ENCODE measurements around the gene PLP1. TPM values are rescaled to one million over a fixed set of nuclear protein-coding genes. Genes with fewer than 3 reads are reported as not detected.

Gene PLP1
- 0.06 TPM for total RNA-seq (2013)
- polyA plus RNA-seq: not detected
- polyA minus RNA-seq: not detected in 2 replicates
- total RNA-seq: 0 to 1.7 (median 0) reads per million in 11 experiments

GRCh38 chrX:103776546-103776945, at the start of gene PLP1:
PLP1 (plus strand) TSS chrX:103776840; CDS start chrX:103776996, 156 bp downstream.
- TF ChIP-seq, protein P1, sequence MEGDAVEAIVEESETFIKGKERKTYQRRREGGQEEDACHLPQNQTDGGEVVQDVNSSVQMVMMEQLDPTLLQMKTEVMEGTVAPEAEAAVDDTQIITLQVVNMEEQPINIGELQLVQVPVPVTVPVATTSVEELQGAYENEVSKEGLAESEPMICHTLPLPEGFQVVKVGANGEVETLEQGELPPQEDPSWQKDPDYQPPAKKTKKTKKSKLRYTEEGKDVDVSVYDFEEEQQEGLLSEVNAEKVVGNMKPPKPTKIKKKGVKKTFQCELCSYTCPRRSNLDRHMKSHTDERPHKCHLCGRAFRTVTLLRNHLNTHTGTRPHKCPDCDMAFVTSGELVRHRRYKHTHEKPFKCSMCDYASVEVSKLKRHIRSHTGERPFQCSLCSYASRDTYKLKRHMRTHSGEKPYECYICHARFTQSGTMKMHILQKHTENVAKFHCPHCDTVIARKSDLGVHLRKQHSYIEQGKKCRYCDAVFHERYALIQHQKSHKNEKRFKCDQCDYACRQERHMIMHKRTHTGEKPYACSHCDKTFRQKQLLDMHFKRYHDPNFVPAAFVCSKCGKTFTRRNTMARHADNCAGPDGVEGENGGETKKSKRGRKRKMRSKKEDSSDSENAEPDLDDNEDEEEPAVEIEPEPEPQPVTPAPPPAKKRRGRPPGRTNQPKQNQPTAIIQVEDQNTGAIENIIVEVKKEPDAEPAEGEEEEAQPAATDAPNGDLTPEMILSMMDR (IDR thresholded peaks at IDR 0.05): no peak
- WGBS (ENCODE audit: insufficient coverage): no CpG with 5 or more reads among the region's 2 CpGs

DNA sequence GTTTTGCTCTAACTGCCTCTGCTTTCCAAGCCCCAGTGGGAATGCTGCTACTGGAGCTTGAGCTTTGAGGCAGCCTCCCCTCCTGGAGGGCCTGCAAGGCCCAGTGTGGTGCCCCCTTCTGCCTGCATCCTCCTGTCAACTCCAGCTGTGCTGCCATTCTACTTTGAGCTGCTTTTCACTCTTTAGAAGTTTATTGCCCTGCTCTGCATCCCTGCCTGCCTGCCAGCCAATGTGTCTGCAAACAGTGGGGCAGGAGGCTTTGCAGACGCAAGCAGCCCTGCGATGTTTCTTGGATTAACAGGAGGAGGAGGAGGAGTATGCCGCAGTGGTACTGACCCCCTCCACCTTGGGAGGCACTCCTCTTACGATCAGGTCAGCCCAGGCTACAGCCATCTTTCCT, 49.5 kb upstream of the PLP1 start:
- no peak overlapping the region for H3K9ac ChIP-seq (ENCODE audit: insufficient read depth, low read length, poor library complexity, severe bottlenecking)
- H3K4me1 ChIP-seq (ENCODE audit: control insufficient read depth in 1 of 2, insufficient read depth in 2 of 2, low read length in 2 of 2): peaks cover 32 to 33% of the 10 kb centered on the region in 2 donors
- Mint-ChIP-seq H3K4me1 (peaks cover 29% of the 10 kb centered on the region), H3K4me3 (no peak overlapping the region), H3K36me3 (no peaks in the 10 kb centered on the region), H3K9me3 (no peaks in the 10 kb centered on the region), H3K27ac (no peak overlapping the region), H3K27me3 (ENCODE audit: low read depth in 3 of 3) (peaks cover 0 to 7% (median 0%) of the 10 kb centered on the region in 3 donors)
- TF ChIP-seq, protein P1 (IDR thresholded peaks at IDR 0.05): no peak
- H4K20me1 ChIP-seq (ENCODE audit: insufficient read depth, low read length): no peaks in the 10 kb centered on the region
- no peaks in the 10 kb centered on the region for H3K27me3 ChIP-seq (ENCODE audit: control insufficient read depth in 2 of 2, insufficient read depth in 2 of 2, low read length in 2 of 2)
- intact Hi-C loops (cut with micrococcal nuclease): no loop called here
- WGBS (ENCODE audit: insufficient coverage): 100% methylated on average over 2 of the region's 4 CpGs
- no peak overlapping the region for H3K27ac ChIP-seq (ENCODE audit: low read depth in 1 of 2, low read length in 2 of 2)
- H3K79me2 ChIP-seq (ENCODE audit: insufficient read depth, low read length): no peaks in the 10 kb centered on the region
- no peak overlapping the region for H3K4me2 ChIP-seq (replicated peaks; ENCODE audit: extremely low read depth, low read length, poor library complexity, severe bottlenecking)
- no peak overlapping the region for H3K4me3 ChIP-seq (replicated peaks in 1 of 3; ENCODE audit: low read depth in 2 of 3, low read length in 3 of 3)
- no peak for DNase-seq
- H3K9me3 ChIP-seq (replicated peaks in 1 of 2; ENCODE audit: control insufficient read depth in 1 of 2, insufficient read depth in 1 of 2, low read length in 2 of 2): no peaks in the 10 kb centered on the region
- no peaks in the 10 kb centered on the region for H3K36me3 ChIP-seq (replicated peaks in 1 of 2; ENCODE audit: control insufficient read depth in 1 of 2, insufficient read depth in 2 of 2, low read length in 2 of 2)
- H2AFZ ChIP-seq (ENCODE audit: insufficient read depth, low read depth, low read length, poor library complexity, severe bottlenecking): peak overlapping the region; percentile 3

More at GRCh38 chrX:103776546-103776945, at the start of gene PLP1:
- Mint-ChIP-seq H3K27me3 (ENCODE audit: low read depth in 3 of 3) (peaks cover 0 to 9% (median 2%) of the 10 kb centered on the region in 3 donors), H3K27ac (no peak within 1 kb of the TSS), H3K9me3 (peaks cover 0 to 2% (median 0%) of the 10 kb centered on the region in 7 donors), H3K4me3 (no peak within 1 kb of the TSS), H3K4me1 (no peaks in the 10 kb centered on the region), H3K36me3 (no peaks in the 10 kb centered on the region)
- Histone ChIP-seq H4K20me1 (ENCODE audit: insufficient read depth, low read length) (no peaks in the 10 kb centered on the region), H3K9me3 (replicated peaks in 1 of 2; ENCODE audit: control insufficient read depth in 1 of 2, insufficient read depth in 1 of 2, low read length in 2 of 2) (no peaks in the 10 kb centered on the region), H3K4me1 (ENCODE audit: control insufficient read depth in 1 of 2, insufficient read depth in 2 of 2, low read length in 2 of 2) (no peaks in the 10 kb centered on the region), H3K4me3 (replicated peaks in 1 of 3; ENCODE audit: low read depth in 2 of 3, low read length in 3 of 3) (no peak within 1 kb of the TSS), H3K27me3 (ENCODE audit: control insufficient read depth in 2 of 2, insufficient read depth in 2 of 2, low read length in 2 of 2) (peaks cover 0 to 2% of the 10 kb centered on the region in 2 donors), H3K79me2 (ENCODE audit: insufficient read depth, low read length) (no peaks in the 10 kb centered on the region), H2AFZ (ENCODE audit: insufficient read depth, low read depth, low read length, poor library complexity, severe bottlenecking) (no peak within 1 kb of the TSS), H3K27ac (ENCODE audit: low read depth in 1 of 2, low read length in 2 of 2) (no peak within 1 kb of the TSS), H3K4me2 (replicated peaks; ENCODE audit: extremely low read depth, low read length, poor library complexity, severe bottlenecking) (no peak within 1 kb of the TSS), H3K36me3 (replicated peaks in 1 of 2; ENCODE audit: control insufficient read depth in 1 of 2, insufficient read depth in 2 of 2, low read length in 2 of 2) (no peaks in the 10 kb centered on the region), H3K9ac (ENCODE audit: insufficient read depth, low read length, poor library complexity, severe bottlenecking) (no peak within 1 kb of the TSS)
- intact Hi-C loops (cut with micrococcal nuclease): no loop called here
- no peak for DNase-seq
